GM12891 (cell line): Measurements from ENCODE around the gene POLR2H.

Experiments
- DNase-seq: peaks from one replicate; pipeline ENCODE4 v3.0.0; 2011; ENCODE audit warnings: low spot score; ENCODE audit not compliant: insufficient read length
- FAIRE-seq: peaks from 2 replicates; lab custom pipeline; 2011; peaks lifted over from hg19 to GRCh38; lab: Jason Lieb, UNC
- PAX5 ChIP-seq: IDR thresholded peaks from 2 replicates; pipeline ENCODE4 v1.6.1; 2011; ENCODE audit warnings: low read length, moderate library complexity, mild to moderate bottlenecking; ENCODE audit not compliant: insufficient read depth, severe bottlenecking
- POLR2A ChIP-seq: IDR thresholded peaks from 2 replicates; pipeline ENCODE4 v1.6.1; 2011; ENCODE audit warnings: low read depth, low read length, control low read depth
- POLR2AphosphoS5 ChIP-seq: IDR thresholded peaks from 2 replicates; pipeline ENCODE4 v1.6.1; 2011; ENCODE audit warnings: low read depth, low read length, control low read depth
- POU2F2 ChIP-seq: IDR thresholded peaks from 2 replicates; pipeline ENCODE4 v1.6.1; 2011; ENCODE audit warnings: low read depth, mild to moderate bottlenecking, control low read depth, low read length, moderate library complexity
- SPI1 ChIP-seq: IDR thresholded peaks from 2 replicates; pipeline ENCODE4 v1.6.1; 2011; ENCODE audit warnings: low read depth, low read length, control low read depth
- TAF1 ChIP-seq: IDR thresholded peaks from 2 replicates; pipeline ENCODE4 v1.6.1; 2011; ENCODE audit warnings: low read depth, low read length, control low read depth

Gene POLR2H

DNA sequence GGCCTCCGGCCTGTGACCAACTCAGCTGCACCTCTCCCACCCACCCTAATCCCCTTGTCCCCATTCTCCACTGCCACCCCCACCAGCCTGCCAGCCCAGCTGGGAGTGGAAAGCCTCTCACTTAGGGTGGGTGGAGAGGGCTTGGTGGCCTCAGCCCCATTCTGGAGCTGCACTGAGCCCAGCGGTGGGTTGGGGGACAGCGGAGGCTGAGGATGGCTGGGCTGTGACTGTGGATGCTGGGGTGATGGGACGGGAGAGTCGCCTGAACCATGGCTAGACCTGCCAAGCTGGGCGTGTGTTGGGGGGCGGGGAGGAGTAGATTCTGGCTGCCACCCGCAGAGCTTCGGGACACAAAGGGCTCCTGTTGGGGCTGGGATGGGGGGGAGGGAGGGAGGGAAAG is 1.9 kb upstream of the POLR2H start:
- TF ChIP-seq PAX5 (no peak), SPI1 (no peak), TAF1 (no peak), POLR2A (no peak), POLR2AphosphoS5 (no peak), POU2F2 (no peak)
- no peak for DNase-seq
- no peak for FAIRE-seq

DNA sequence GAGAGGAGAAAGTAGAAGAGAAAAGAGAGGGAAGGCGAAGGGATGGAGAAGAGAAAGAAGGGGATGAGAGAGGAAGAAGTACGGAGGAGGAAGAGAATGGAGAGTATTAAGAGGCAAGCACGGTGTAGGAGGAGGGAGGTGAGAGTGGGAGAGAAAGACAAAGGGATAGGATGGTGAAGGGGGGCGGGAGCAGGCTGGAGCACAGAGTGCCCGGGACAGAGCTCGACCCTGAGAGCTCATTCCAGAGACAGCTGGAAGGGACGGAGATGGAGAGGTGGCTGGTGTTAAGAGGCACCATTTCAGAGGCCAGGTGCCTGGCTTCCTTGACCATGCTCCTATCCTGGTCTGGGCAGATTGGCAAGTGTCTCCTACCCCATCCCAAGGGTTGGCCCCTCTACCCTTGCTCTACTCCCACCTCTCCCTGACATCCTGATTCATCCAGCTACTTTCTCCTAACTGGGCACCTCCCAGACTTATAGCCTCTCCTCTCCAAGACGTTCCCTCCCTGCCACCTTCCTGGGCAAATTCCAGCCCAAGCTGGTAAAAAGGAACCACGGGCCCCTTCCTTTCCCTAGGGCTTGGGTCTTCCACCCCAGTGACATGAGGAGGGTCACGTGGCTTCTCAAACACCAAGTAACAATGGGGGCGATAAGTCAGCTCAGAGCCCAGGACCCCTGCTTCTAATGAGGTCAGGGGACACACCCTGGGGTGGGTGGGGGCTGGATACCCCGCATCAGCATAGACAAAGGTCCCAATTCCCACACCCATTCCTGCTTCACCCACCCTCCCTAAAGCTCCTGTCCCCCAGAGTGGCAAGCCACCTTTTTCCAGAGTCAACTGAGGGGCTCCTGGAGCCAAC is 1.2 kb upstream of the POLR2H start:
- no peak for DNase-seq
- no peak for TF ChIP-seq POLR2AphosphoS5
- TF ChIP-seq POU2F2 = no peak
- no peak for TF ChIP-seq POLR2A
- TF ChIP-seq PAX5 = no peak
- TF ChIP-seq SPI1 = no peak
- no peak for TF ChIP-seq TAF1
- FAIRE-seq = no peak

DNA sequence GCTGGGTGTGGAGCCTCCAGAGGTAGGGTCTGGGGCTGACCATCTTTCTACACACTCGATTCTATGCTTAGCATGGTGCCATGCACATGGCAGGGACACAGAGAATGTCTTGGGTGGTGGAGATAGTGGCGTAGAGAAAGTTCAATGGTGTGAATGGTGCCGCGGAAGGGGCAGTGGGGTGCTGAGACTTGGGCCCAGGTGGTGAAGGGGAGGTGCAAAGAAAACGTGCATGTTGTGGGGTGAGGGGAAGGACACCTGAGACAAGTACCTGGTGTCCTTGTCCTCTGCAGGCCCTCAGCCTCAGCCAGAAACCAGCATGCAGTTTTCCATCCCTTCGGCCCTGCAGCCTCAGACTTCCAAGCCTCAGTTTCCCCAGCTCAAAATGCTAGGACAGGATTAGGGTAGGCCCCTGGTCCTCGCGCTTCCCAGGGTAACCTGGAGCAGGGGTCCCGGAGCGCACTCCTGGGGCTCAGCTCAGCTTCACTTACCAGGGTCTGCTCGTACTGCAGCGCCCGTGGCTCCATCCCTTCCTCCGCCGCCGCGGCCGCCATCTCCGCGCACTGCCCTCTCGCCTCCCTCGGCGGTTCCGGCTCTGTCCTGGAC is 480 bp upstream of the POLR2H start:
- TF ChIP-seq POLR2A (no peak), PAX5 (no peak), POLR2AphosphoS5 (no peak), SPI1 (no peak), TAF1 (no peak), POU2F2 (no peak)
- FAIRE-seq (peak; percentile 38), DNase-seq (no peak)

DNA sequence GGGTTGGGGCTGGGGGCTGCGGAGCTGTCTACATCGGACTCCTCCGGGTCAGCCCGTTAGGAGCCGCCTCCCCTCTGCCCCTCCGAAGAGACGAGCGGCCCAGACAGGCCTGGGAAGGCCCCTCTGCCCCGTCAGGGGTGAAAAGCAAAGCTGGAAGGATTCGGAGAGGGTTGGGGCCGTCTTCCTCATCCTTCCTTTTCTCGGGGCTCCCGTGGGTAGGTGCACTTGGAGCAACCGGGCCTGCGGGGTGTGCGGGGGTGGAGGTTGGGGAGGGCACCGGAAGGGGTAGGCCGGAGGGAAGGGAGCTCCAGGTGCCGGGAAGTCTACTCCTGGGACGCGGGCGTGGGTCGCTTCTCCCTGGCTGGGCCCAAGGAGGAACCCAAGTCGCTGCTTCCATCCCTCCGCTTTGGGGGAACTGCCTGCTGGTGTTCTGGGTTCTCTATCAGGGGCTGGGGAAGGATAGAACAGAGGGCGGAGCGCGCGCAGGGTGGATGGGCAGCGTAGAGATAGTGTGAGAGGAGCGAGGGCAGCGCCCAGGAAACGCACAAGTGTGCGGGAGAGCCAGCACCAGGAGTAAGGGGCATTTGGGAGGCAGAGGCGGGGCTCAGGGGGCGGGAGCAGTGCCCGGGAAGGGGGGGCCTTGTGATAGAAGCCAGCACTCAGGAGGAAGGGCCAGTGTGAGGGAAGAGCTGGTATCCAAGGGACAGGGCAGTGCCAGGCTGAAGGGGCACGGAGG is 590 bp downstream of the POLR2H start:
- FAIRE-seq = peak; percentile 59
- DNase-seq = no peak
- TF ChIP-seq PAX5 = no peak
- TF ChIP-seq POLR2A = no peak
- TF ChIP-seq POU2F2 = no peak

DNA sequence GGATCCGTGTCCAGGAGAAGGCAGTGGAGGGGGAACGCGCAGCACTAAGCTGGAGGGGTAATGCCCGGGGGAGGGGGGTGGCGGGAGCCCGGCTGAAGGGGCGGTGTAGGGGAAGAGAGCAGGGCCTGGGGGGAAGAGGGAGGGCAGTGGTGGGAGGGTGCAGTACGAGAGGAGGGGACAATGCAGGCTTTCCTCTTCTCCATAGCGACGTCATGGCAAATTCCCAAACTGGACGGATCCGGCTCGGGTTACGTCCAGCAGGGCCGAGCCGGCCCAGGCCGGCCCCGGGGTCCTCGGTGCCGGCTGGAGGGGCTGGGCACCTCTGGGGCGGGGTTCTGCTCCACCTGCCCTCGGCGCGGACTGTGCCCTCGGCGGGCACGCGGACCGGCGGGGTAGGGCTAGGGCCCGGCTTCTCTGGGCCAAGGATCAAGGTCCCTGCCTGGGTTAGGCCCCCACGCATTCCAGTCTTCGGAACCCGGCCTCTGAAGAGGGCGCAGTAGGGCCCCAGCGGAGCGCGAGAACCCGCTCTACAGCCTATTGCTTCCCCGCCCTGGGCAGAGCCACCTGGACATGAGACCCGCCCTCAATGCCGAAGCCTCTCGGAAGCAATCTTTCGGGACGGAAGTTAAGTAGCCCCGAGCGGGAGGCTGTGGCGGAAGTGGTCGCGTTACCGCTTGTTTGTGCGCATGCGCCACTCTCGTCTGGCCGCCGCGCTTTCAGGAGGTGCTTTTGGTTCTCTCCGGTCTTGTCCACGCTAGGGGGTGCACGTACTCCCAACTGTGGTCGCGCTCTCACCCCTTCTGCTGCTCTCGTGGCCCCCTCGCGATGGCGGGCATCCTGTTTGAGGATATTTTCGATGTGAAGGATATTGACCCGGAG is 1.4 kb downstream of the POLR2H start:
- TF ChIP-seq POLR2A = peak; percentile 90
- TF ChIP-seq SPI1 = 0 out of 2 replicates have a peak, but pooled peaks have one; percentile 28
- peak; percentile 88 for TF ChIP-seq POLR2AphosphoS5
- TF ChIP-seq PAX5 = no peak
- peak; percentile 74; the same call in 1 of the 2 replicates for TF ChIP-seq TAF1
- TF ChIP-seq POU2F2 = no peak
- FAIRE-seq = peak; percentile 99

DNA sequence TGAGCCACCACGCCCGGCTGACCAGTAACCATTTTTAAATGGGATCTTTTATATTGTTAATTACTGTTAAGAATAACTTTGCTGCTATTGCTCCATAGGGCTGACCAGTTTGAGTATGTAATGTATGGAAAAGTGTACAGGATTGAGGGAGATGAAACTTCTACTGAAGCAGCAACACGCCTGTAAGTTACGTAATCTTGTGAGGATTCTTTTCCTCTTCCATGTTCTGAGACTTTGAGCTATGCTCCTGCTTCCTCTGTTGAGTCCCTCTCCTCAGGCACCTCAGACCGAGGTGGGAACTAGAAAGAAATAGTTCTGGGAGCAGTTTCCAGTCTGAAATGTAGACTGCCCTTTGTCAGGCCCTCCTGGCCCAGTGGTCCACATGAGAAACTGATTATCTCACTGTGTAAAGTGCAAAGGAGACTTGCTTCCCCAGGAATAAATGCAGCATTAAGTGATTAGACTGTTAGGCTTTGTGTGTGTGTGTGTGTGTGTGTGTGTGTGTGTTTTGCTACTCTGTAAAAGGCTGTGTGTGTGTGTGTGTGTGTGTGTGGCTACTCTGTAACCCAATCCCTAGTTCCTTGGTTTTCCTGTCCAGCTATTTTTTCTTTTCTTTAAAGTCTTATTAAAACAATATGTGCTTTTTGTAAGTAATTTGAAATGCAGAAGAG is 5.2 kb downstream of the POLR2H start:
- FAIRE-seq = no peak
- TF ChIP-seq POLR2AphosphoS5 = no peak
- no peak for TF ChIP-seq PAX5
- TF ChIP-seq SPI1 = no peak
- no peak for TF ChIP-seq POLR2A
- no peak for TF ChIP-seq TAF1
- TF ChIP-seq POU2F2 = no peak
- no peak for DNase-seq

More for the DNA sequence above, 1.4 kb downstream of the POLR2H start:
- peak; percentile 94 for DNase-seq

DNA sequence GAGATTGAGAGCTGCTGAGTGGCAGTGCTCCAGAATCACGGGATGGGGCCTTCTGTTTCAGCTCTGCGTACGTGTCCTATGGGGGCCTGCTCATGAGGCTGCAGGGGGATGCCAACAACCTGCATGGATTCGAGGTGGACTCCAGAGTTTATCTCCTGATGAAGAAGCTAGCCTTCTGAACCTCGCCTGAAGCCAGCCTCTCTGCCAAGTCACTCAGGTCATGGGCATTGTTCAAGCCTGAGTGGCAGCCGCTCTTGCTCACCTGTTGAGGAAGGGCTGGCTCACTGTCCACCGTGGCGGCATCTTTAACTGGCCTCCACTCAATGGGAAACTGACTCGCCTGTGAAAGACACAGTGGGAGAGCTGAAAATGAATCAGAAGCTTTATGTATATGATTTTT is 6.6 kb downstream of the POLR2H start:
- DNase-seq (no peak), FAIRE-seq (no peak)

DNA sequence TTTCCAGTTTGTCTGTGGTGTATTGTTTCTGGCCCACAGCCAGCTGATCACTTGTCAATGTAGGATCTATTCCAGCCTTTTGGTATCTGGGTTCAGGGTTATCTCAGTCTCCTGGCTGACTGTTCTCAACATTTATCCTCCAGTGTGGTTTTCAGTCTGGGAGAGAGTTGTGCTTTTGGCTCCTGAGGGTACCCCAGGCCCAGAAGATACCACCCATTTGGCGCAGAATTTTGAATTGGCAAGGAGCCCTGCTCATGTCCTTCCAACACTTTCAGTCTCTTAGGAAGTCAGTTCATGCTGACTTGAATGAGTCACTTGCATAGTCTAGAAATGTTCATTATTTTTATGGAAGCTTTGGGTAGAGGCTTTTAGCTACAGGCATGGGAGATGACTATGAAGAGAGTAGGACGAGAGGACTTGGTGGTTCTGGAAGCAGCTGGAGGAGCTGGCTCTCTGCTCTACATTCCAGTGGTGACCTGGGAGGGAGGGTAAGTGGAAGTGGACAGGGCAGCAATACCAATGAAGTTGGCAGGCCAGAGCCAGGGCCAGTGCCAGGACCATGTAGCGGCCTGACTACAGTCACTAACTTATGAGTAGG is 7.2 kb downstream of the POLR2H start:
- no peak for FAIRE-seq

More for the DNA sequence above, 6.6 kb downstream of the POLR2H start:
- TF ChIP-seq TAF1 (no peak), SPI1 (no peak), POU2F2 (no peak), POLR2A (no peak), PAX5 (no peak), POLR2AphosphoS5 (no peak)

More for the DNA sequence above, 7.2 kb downstream of the POLR2H start:
- TF ChIP-seq POLR2AphosphoS5 (no peak), SPI1 (no peak), TAF1 (no peak), POLR2A (no peak), POU2F2 (no peak), PAX5 (no peak)
- no peak for DNase-seq
